Measurements from ENCODE around the gene SCGB1C1.
A peak's percentile ranks its signal among the peaks of the same experiment; 100 is the strongest.
"Not testable (repeated sequence)": the region's sequence is repeated elsewhere in the genome, so short reads cannot be mapped to it uniquely, and the experiment has no call there.

Gene SCGB1C1

GRCh38 chr11:218815-219593, 26.1 kb downstream of the SCGB1C1 start:
- ATAC-seq = no peak

GRCh38 chr11:220641-221215, 27.9 kb downstream of the SCGB1C1 start:
- ATAC-seq = not testable (repeated sequence)

DNA sequence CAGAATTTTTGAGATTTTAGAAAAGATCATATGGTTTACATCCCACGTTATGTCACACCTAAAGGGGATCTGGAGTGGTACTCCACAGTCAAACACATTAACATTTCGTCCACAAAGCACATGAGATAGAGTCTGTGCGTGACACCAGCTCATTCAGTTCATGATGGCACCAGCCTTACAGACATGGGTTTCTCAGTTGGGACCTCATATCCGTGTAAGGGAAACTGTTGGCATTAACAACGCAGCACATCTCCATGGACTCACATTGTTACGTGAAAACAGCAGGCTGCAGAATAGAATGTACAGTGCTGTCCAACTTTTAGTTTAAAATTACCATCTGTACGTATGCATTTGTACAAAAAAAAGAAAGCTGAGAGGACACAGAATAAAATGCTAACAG, 28.7 kb downstream of the SCGB1C1 start:
- no peak for ATAC-seq

GRCh38 chr11:221998-222789, 29.3 kb downstream of the SCGB1C1 start:
- no peak for ATAC-seq

DNA sequence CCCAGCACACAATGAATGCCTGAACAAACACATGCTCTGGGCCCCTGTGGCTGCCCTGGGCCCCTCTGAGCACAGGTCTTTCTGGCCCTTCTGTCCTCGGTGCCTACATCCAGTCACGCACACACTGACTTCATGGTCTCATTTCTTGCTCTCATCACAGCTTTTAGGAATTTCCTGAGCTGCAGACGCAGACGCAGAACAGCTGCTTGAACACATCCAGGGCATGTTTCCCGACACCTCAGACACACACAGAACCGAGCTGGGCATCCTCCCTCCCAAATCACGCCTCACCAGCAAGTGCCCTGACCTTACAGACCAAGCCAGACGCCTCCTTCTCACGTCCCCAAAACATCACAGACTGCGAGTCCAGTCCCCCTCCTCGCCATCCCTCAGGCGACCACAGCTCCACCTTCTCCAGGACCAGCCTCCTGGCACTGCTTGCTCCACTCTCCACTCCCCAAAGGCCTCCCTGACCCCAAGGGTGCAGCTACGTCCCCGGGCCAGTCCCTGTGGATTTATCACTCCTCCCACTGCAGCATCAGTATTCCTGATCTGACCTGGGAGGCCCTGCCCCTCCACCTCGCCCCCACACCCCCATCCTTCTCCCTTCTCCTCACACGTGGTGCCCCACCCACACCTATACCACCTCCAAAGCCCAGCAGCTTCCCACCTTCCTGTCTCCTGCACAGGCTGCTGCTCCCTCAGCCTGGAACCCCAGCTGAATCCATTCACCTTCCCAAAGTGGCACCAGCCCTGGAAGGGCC, 30.3 kb downstream of the SCGB1C1 start:
- ATAC-seq = no peak

- ATAC-seq = no peak
Observed at GRCh38 chr11:223884-224283, 31.0 kb downstream of the SCGB1C1 start.

- no peak for ATAC-seq
Observed at GRCh38 chr11:224424-224823, 31.5 kb downstream of the SCGB1C1 start.

DNA sequence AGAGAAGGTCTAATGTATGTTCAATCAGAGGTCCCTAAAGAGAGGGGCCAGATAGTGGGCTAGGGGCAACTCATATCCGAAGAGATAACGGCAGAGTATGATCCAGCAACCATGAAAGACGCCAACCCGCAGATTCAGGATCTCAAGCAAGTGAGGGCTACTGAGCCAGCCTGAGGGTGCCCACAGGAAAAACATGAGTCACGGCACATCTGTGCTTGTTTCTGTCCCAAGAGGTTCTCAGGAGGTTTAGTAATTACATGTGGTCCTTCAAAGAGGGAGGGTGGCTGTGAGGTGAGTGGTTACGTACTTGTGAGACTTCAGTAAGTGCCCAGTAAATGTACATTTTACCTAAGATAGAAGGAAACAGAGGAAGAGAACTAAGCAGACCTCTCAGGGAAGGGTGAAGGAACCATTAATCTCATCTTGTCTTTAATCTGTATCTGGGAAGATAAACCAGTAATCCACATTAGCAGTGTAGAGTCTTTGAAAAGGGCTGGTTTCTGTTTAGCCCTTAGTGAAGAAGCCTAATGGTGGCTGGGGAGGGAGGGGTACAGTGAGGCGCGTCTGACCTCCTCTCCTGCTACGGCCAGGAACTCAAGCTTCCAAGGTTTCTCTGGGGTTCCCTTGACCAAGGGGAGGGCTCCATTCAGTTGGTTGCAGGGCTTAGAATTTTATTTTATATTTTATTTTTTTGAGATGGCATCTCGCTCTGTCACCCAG, 33.0 kb downstream of the SCGB1C1 start:
- ATAC-seq = peak in 1 of 2 donors; percentile 30

DNA sequence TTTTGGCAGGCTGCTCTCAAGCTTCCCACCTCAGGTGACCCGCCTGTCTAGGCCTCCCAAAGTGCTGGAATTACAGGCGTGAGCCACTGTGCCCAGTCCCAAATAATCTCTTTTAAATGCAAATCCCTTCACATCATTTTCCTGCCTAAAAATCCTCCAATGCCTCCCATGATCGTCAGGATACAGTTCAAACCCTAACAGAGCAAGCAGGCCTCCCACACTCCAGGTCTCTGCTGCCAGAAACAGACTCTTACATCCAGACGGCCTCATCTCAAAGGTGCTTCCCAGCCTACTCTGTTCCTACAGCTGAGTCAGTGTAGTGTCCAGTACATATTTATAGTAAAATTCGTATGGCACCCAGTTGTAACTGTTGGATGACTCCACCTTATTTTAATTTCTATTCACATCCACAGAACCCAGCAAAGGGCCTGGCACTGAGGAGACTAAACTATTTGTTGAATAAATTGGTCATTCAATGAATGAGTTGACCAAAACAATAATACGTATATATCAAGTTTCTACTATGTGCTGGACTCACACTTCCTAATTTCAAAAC, 35.0 kb downstream of the SCGB1C1 start:
- no peak for ATAC-seq

DNA sequence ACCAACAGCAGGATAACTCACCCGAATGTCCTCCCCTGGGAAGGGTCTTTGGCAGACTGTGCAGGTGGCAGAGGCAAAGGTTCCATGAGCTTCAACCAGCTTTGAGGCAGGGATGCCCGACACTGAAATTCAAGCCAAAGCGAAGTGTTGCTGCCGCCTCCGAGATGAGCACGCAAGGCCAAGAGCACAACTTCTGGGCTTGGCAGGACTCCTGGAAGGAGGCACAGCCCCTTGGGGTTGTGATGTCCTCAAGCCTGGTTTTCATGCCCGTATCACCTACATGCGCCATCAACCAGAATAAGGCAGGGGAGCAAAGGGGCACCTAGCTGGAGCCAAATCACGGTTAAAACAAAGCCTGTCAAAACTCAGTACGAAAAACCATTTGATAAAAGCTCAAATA, 37.6 kb downstream of the SCGB1C1 start:
- no peak for ATAC-seq

- no peak for ATAC-seq
Observed at GRCh38 chr11:232783-233565, 40.1 kb downstream of the SCGB1C1 start.

GRCh38 chr11:235180-235579, 42.3 kb downstream of the SCGB1C1 start:
- no peak for ATAC-seq

- peak; percentile 36 to 42 for ATAC-seq
Observed at GRCh38 chr11:235609-235996, 42.7 kb downstream of the SCGB1C1 start.

GRCh38 chr11:235997-236773, 43.3 kb downstream of the SCGB1C1 start, which contains the start of gene SIRT3:
Gene SIRT3, minus strand, starts transcription at chr11:236342. Its CDS starts 14 bp downstream, at chr11:236328.
- peak; percentile 83 to 89 for ATAC-seq

DNA sequence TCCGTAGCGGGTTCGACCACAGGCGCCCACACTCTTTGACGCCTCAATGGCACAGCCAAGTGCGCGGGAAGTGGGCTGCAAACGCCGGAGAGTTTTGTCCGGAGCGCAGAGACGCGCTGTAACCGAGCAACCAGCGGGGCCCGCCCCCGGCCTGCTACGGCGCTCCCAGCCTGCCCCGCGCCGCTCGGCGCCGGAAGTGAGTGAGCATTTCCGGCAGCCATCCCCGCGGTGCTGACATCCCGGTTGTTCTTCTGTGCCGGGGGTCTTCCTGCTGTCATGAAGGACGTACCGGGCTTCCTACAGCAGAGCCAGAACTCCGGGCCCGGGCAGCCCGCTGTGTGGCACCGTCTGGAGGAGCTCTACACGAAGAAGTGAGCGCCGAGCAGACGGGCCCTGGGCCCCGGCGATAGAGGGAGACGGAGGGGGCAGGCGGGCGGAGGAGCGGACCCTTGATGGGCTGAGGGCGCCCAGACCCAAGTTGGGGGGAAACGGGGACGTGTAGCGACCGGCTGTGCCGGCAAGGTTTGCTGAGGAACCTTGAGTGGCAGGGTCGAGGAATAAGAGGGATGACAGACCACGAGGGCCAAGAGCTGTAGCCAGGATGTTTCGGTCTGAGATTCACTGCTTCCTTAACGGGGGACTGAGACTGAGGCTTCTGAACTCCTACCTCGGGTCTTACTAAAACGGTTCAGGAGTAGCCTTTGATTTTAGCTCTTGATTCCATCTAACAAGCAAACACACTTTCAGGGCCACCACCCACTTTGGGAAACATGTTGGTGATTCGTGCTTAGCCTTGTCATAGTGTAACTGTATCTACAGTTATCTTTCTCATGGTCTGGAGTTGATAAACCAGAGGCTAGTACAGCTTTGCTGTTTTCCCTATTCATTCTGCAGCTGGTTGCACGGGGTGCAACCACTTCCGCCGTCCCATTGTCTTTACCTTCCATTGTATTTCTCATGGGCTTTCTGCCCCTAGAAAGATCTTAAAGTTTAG, 44.2 kb downstream of the SCGB1C1 start, which contains the start of gene PSMD13:
PSMD13 (plus strand) TSS at position 203 of the 994 bp plus-strand sequence; CDS start at position 277, 74 bp downstream.
- ATAC-seq = peak; percentile 85 to 87

- not testable (repeated sequence) for ATAC-seq
Observed at GRCh38 chr11:238346-238745, 45.5 kb downstream of the SCGB1C1 start.

DNA sequence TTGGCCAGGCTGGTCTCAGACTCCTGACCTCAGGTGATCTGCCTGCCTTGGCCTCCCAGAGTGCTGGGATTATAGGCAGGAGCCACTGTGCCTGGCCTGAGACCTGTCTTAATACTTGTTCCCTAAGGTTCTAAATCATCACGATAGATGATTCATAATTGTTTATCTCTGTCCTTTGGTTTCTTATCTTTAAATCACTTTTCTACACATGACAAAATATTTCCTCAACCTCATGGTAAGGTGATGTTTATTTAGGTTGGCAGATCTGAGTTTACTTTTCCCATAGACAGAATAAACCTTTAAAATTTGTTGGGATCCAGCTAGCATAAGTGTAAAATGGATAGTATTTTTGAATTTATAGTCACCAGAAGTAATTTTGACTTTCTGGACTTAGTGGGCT, 47.4 kb downstream of the SCGB1C1 start:
- ATAC-seq = no peak

GRCh38 chr11:241634-242033, 48.8 kb downstream of the SCGB1C1 start:
- ATAC-seq = no peak

Data from activated CD4-positive, CD25-positive, alpha-beta regulatory T cell treated with anti-CD3 and anti-CD28 coated beads, Interleukin-2, amount 50 U/mL, for 24 hours (primary cell).